Activated CD4-positive, alpha-beta T cell treated with anti-CD3 and anti-CD28 coated beads, Interleukin-2, amount 50 U/mL, for 24 hours (primary cell): ENCODE measurements around the gene DOCK1.

Experiments used
- DNase-seq, 2 donors: peaks; one replicate each; pipeline ENCODE4 v3.0.0-alpha.2; 2020; ENCODE audit warnings: low read depth in 1 of 2, low spot score in 1 of 2

DOCK1 gene

DNA sequence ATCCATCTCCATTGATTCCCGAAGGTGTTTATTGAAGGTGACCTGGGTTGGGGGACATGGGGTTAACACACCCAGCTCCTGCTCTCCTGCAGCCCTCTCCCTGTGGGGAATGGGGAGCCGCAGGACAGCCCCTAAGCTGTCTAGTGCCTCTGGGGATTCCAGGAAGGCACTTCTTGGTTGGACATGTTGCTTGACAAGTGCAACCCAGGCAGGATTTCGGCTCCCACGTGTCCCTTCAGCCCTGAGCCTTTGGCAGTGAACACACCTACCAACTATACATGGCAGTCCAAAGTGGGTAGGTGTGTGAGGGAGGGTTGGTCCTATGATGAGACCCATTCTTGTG, 43.9 kb downstream of the DOCK1 start:
- no peak for DNase-seq

DNA sequence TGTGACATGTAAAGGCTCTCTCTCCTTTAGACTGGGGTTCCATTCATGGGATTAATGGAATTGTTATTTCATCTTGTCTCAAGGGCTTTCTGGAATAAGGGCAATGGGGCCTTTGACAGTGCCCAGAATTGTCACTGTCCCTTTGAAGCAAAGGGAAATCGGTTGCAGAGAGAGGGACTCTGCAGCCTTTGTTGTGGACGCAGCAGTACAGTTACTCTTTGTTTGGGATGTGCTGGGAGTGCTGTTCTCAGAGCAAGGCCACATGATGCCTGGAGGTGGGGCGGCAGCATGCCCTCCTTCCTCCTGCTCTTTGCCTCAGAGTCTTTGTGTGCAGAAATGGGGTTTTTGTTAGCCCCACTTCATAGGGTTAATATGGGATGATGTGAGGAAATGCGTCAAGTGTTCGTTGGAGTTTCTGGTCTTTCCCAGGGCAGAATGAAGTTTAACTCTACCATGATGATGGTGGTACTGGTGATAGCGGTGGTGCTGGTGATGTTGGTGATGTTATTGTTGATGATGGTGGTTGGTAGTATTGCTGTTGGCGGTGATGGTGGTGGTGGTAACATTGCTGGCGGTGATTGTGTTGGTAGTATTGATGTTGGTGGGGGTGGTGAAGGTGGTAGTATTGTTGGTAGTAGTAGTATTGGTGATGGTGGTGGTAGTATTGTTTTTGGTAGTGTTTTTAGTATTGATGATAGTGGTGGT, 45.3 kb downstream of the DOCK1 start:
- DNase-seq = no peak

DNA sequence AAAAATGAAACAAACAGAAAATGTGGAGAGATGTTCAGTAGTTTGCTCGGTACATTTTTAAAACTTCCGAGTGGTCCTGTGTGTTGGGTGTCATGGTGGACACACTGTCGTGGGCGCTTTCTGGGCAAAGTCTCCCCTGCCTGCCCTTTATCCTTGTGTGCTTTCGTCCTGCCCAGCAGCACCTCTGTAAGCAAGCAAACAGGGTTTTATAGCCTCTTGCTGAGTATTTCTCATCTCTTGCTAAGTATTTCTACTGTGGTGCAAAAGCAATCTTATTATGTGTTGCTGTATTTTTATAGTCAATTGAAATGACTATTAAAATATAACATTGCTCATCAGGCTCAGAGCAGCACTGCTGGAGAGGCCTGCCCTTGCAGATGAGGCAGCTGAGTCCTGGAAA, 48.7 kb downstream of the DOCK1 start:
- no peak for DNase-seq

DNA sequence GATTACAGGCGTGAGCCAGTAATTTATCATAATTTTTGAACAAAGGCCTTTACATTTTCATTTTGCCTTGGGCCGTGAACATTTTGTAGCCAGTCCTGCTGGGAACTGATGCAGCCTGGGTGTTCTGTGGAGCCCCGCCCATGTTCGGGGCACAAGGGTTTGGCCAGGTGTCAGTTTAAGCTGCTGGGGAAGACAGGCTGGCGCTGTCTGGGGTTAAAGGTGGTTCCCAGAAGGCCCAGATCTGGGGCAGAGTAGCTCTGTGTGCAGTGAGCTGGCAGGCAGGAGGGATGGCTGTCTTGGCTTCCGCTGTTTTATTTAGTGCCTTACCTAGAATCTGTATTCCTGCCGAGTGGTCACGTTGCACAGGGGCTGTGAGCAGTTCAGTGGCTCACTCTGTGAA, 50.2 kb downstream of the DOCK1 start:
- DNase-seq = no peak

DNA sequence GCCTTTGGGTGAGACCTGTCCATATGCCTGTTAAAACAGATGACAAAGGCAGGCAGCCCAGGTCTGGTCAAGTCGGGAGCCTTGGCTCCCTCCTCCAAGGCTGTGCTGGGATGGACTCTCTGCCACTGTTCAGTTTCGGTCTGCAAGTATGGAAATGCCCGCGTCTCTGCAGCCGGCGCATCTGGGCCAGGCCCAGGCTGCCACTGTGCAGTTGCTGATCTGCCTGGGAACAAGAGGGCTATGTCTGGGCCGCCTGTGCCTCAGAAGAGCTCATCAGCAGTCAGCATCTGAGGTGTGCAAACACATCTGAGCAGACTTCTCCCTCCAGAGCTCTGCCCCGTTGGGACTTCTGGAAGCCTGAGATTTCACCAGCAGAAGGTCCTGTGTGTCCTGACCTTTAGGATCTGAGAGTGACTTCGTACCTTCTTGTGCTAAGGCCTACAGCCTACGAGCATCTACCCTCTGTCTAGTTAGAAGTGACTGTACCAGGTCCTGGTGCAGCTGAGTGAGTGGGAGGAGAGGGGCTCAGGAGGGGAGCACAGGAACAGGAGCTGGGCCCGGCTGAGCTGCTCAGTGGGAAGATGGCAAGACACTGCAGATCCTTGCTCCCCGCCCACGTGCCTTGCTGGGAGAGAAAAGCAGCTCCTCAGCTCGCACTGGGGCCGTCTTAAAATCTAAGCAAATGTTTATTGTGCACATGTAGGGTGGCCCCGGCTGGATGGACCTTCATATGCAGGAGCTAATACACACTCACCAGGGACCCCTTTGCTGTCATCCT, 50.9 kb downstream of the DOCK1 start:
- DNase-seq = no peak

DNA sequence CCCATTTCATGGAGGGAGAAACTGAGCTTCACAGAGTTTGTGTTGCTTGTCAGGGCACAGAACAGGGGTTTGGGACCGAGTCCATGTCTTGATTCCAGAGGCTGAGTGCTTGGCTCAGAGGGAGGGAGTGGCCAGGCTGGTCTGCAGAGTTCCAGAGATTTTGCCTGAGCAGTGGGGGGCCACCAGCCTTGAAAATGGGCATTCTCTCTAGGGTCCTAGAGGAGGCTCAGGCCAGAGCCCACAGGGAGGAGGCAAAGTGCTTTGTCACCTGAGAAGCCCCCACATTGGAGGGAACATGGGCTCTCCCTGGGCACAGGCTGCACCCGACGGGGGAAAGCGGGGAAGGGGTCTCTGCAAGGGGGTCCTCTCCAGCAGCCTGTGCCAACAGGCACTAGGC, 51.5 kb downstream of the DOCK1 start:
- no peak for DNase-seq

DNA sequence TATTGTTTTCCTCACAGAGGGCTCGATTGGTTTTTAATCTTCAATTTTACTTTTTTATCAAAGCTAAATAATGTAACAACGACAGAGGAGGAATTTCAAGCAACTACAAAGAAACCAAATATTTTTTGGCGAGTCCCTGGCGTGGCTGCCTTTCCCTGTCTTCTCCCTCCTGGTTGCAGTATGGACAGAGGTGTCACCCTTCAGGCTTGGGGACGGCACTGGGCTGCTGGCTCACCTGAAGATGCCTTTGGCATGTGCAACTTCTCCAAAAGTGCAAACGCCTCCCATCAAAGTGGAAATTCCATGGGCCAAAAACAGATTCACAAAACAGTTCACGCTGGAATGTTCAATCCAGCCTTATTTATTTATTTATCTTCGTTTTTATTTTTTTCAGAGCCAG, 51.9 kb downstream of the DOCK1 start:
- DNase-seq = no peak

DNA sequence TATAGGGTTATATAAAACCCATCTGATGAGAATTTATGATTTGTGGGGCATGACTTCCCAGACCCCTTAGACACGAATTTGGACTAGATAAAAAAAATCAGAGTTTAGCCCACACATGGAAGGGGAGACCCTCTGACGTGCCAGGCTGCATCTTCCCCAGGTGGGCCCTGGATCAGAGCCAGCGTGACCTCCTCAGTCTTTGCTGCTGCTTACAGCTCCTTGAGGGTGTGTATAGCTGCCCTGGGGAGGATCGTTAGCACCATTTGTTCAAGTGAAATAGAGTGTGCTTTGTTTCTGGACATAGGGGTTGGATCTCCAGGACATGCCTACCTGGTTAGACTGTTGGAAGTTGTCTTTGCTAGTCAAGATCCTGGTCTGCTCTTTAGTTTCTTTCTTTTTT, 54.2 kb downstream of the DOCK1 start:
- no peak for DNase-seq

DNA sequence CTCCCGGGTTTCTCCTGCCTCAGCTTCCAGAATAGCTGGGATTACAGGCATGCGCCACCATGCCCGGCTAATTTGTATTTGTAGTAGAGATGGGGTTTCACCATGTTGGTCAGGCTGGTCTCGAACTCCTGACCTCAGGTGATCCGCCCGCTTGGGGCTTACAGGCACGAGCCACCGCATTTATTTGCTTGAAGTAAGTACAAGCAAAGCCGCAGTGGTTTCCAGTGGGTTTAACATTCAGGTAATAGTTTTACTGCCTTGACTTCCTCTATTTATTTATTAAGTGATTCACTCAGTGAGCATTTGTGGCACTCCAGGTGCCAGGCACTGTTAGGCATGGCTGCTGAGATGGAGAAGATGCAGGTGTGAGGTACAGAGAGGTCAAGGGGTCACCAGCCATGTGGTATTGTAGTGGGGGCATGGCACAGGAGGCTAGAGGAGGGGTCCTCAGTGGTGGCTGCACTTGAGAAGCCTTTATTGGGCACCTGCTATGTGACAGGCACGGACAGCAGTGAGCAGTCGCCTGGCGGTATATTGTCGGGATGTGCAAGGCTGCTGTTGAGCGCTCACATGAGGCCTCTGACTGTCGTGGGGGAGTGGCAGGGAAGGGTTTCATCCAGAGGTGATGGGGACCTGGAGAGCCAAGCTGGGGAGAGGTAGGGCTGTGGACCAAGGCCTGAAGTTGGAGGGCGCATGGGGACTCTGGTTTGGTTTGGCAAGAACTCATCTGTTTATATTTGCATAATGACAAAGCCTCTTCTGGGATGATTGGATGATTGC, 54.9 kb downstream of the DOCK1 start:
- DNase-seq = no peak

DNA sequence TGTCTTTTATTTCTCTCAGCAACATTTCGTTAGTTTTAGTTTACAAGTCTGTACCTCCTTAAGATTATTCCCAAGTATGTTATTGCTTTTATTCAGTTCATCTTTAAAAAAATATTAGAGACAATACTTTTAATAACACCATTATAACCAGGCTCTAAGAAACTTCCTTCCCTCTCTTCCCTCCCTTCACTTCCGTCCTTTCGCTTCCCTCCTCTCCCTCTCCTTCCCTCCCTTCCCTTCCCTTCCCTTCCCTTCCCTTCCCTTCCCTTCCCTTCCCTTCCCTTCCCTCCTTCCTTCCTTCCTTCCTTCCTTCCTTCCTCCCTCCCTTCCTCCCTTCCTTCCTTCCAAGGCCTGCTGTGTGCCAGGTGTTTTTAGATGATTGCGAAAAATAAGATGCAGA, 58.1 kb downstream of the DOCK1 start:
- DNase-seq = no peak

DNA sequence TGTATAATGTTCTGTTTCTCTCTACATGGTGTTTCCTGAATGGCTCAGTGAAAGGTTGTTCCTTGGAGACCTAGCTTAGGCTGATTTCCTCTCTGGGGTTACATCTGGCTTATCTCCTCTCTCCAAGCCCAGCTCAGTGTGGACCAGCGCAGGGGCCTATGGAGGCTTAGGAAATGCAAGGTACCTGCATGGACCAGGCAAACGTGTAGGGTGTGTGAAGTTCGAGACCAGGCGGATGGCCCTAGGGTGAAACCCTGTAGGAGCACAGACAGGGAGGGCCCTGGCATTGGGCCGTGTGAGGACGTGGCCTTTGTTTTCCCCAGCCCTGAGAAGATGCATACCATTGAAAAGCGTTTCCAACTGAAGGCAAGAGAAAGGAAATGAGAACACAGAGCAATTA, 59.0 kb downstream of the DOCK1 start:
- no peak for DNase-seq

DNA sequence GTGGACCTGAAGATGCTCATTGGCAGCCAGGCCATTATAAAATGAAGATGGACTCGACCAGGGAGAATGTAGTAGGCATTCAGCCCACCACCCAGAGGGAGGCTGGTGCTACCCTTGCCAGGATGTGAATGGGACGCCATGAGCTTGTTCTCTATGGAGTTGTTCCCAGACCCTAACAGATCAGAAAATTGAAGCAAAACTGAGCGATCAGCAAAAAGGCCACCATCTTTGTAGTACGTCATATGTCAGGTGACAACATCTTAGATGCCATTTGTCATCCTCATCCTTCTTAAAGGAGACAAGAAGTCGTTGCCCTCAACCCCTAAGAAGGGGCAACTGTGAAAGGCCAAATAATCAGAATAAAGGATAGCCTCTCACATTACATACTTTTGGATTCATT, 61.7 kb downstream of the DOCK1 start:
- DNase-seq = no peak

DNA sequence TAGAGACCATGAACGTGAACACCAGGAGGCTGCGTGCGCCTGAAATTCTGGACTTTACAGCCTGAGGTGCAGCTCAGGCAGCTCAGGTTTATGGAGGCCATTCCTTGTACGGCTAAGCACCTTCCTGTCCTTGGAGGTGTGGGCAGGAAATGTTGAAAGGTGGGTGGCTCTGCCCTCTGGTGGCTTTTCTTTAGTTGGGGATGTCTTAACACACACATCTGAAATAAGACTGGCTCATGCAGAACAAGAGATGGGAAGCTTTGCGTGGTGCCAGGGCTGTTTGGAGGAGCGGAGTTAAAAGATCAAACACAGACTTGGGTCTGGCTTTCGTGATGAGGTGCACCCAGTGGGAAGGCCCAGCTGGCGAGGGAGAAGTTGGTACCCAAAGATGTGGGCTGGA, 64.1 kb downstream of the DOCK1 start:
- no peak for DNase-seq

DNA sequence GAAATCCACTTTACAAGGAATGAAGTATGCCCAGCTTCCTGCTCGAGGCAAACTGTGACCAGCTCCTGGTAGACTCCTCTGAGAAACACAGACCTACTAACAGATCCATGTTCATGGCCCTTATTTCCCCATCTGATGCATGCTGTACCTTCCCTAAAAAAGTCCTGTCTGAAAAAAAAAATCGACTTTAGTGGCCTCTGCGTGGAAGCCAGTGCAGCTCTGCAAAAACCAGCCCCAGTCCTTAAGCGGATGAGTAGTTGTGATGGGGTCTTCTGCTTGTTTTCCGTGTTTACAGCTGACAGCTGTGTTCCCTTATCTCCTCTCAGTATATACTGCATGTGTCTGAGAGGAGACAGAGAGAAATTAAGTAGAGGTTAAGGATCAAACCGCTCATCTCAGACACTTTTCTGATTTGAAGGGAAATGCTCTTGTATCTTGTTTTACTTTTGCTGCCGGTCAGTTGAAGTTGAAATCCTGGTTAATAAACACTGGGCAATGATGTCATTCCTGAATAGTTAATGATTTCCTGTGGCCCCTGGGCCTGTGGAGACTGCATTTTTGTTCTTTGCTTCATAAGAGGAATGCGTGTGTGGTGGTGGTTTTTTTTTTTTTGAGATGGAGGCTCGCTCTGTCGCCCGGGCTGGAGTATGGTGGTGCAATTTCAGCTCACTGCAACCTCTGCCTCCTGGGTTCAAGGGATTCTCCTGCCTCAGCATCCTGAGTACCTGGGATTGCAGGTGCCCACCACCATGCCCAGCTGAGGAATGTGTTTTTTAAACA, 67.6 kb downstream of the DOCK1 start:
- no peak for DNase-seq

DNA sequence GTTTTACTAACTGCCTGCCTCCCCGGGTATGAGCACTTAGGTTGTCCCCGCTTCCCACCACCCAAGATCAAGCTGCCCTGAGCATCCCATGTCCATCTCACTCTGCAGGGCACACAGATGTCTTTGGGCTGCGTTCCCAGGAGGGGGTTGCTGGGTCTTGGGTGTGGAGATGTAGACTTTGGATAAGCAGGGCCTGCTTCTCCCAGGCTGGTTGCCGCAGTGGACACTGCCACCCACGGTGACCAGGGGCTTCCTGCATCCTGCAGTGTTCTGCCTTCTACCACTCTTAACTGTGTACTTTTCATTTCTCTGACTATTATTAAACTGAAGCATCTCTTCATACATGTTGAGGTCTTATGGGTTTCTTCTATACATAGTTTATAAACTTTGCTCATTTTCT, 70.0 kb downstream of the DOCK1 start:
- no peak for DNase-seq

DNA sequence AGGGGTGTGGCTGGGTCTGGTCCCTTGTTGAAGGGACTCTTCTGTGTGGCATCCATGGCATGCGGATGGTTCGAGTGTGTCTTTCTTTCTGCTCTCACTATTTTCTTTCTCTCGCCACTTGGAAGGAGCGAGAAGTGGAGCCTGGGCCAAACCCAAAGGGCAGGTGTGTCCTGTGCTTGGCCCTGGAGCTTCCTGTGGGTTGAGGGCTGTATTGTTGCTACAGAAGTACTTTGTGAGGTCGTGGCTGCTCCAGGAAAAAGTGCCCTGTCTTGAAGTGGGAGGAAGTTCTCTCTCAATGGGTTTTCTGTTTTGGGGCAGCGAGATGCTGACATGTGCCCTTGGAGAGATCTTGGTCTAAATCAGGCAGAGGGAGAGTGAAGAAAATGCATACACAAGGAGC, 72.0 kb downstream of the DOCK1 start:
- no peak for DNase-seq

DNA sequence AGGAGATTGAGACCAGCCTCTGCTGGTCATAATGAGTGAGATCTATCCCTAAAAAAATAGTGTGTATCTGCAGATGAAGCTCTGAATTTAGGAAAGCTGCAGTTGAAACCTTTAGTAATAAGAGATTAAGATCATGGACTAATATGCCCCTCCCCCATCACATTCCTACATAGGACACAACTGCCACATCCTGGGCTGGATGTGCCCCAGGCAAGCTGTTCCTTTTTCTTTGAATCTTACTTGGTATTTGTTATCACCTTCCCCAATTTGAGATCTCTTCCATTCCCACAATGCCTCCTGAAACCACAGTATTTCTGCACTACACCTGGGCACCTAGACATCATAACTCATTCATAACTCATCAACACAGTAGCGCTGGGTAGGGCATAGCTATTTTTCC, 74.1 kb downstream of the DOCK1 start:
- DNase-seq = no peak

DNA sequence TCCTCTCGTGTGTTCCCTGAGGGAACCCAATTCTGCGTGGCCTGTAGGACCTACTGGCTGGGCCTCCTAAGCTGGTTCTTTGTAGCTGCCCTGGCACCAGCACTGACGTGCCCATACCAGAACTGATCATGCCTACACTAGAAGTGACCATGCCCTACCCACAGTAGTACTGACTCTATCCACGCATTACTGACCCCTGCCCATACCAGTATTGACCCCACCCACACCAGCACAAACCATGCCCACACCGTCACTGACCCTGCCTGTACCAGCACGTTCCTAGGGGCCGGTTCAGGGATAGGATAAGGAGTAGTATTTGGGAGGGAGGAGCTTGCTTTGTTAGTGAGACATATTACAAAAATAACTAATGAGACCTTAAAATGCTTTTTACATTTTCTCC, 88.0 kb downstream of the DOCK1 start:
- DNase-seq = no peak

DNA sequence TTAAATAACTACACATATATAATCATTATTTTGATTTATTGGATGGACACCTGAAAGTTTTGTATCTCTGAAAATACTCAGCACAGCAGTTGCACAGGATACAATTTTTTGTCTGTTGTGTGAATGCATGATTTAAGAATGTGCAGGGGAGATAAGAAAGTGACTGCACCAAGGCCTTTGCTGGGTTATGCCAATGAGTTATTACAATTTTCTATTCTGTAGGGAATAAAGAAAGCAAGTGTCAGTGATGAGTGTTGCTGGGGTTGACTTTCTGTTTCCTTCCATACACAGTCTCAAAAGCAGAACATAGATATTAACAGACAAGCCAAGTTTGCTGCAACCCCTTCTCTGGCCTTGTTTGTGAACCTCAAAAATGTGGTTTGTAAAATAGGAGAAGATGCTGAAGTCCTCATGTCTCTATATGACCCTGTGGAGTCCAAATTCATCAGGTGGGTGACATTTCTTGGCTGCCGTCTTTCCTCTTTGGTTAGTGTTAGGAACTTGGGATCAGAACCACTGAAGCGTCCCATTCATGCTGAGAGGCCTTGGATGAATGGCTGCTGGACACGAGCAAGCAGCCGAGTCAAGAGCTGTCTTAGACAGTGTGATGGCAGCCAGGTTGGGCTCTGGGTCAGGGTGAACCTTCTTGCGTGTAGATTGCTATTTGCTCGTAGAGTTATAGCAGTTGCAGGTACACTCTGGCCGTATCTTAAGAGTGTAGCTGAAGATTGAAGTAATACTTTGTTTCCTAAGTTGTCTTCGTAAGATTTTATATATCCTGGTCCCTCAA, 92.8 kb downstream of the DOCK1 start:
- no peak for DNase-seq

DNA sequence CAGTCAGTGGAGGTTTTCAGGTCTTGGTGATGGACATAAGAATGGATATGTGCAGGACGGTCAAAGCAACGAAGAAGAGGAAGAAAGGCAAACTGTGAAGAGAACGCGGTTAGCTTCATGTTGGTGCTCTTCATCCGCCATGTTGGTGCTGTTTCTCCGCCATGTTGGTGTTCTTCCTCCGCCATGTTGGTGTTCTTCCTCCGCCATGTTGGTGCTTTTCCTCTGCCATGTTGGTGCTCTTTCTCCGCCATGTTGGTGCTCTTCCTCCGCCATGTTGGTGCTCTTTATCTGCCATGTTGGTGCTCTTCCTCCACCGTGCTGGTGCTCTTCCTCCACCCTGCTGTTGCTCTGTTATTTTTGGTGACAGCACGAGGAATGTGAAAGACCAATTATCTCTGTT, 95.4 kb downstream of the DOCK1 start:
- no peak for DNase-seq
